Coronary artery (tissue), 2 donors: Measurements from ENCODE around the gene HRNR.

Source experiments
- DNase-seq: peaks from one replicate; pipeline ENCODE4 v3.0.0-alpha.2; 2017; ENCODE audit warnings: low spot score
- H3K27ac ChIP-seq, 2 donors: fragments of 200-600 bp; sonication (generic); one replicate each; pipeline ENCODE4 v1.5.1; 2016 to 2019
- H3K4me3 ChIP-seq: fragments of 200-600 bp; sonication (generic); 2 replicates; pipeline ENCODE4 v1.5.1; 2016; ENCODE audit warnings: mild to moderate bottlenecking, moderate library complexity
- CTCF ChIP-seq: fragments of 200-600 bp; sonication (generic); IDR thresholded peaks from one replicate; pipeline ENCODE4 v1.5.1; 2019; ENCODE audit warnings: antibody characterized with exemption

HRNR gene

GRCh38 chr1:152188673-152189591 lies 35.1 kb downstream of the HRNR start:
- peak overlapping the region; percentile 70 for H3K4me3 ChIP-seq
- peak; percentile 68 for TF ChIP-seq CTCF
- peak overlapping the region; percentile 70 for H3K27ac ChIP-seq
- DNase-seq: no peak

- DNase-seq: no peak
- Histone ChIP-seq H3K27ac (no peak overlapping the region), H3K4me3 (no peak overlapping the region)
- no peak for TF ChIP-seq CTCF
These were observed 37.3 kb downstream of the HRNR start for GRCh38 chr1:152186556-152187285.

- TF ChIP-seq CTCF: peak; percentile 50
- no peak overlapping the region for H3K27ac ChIP-seq
- no peak overlapping the region for H3K4me3 ChIP-seq
- DNase-seq: no peak
These were observed 38.2 kb downstream of the HRNR start for GRCh38 chr1:152185544-152186391.

GRCh38 chr1:152182944-152183361 lies 41.0 kb downstream of the HRNR start:
- Histone ChIP-seq H3K4me3 (no peak overlapping the region), H3K27ac (no peak overlapping the region)
- DNase-seq: no peak
- TF ChIP-seq CTCF: no peak

GRCh38 chr1:152182431-152182830 lies 41.6 kb downstream of the HRNR start:
- no peak for TF ChIP-seq CTCF
- H3K27ac ChIP-seq: no peak overlapping the region
- no peak overlapping the region for H3K4me3 ChIP-seq
- DNase-seq: no peak

- Histone ChIP-seq H3K27ac (no peak overlapping the region), H3K4me3 (no peak overlapping the region)
- TF ChIP-seq CTCF: no peak
- DNase-seq: no peak
These were observed 44.4 kb downstream of the HRNR start for GRCh38 chr1:152179566-152179965.
